Measurements from ENCODE around the gene TMEM250. TPM values are rescaled to one million over a fixed set of nuclear protein-coding genes. Genes with fewer than 3 reads are reported as not detected.
"Not testable (repeated sequence)": the region's sequence is repeated elsewhere in the genome, so short reads cannot be mapped to it uniquely, and the experiment has no call there.

TMEM250 gene
- total RNA-seq, 4 donors from 2014 or later = 52.3 to 62.9 (median 55.1) TPM

GRCh38 chr9:136104916-136105315, 13.8 kb downstream of the TMEM250 start:
- DNase-seq (ENCODE audit: low spot score in 2 of 2) = no peak
- TF ChIP-seq POLR2A (IDR thresholded peaks at IDR 0.05) = no peak
- TF ChIP-seq CTCF (IDR thresholded peaks at IDR 0.05) = no peak
- no peak overlapping the region for H3K4me3 ChIP-seq (ENCODE audit: low read depth, poor library complexity, severe bottlenecking)
- 63 to 70% methylated on average over 6 of the region's 6 CpGs for WGBS, 2 donors
- intact Hi-C loops (cut with DNase I; ENCODE audit: low total_unique reads) = no loop called here

- TF ChIP-seq CTCF (IDR thresholded peaks at IDR 0.05) = no peak
- no peak for TF ChIP-seq POLR2A (IDR thresholded peaks at IDR 0.05)
- H3K4me3 ChIP-seq (ENCODE audit: low read depth, poor library complexity, severe bottlenecking) = no peak overlapping the region
- DNase-seq (ENCODE audit: low spot score in 2 of 2) = no peak
- intact Hi-C loops (cut with DNase I; ENCODE audit: low total_unique reads) = no loop called here
- WGBS, 2 donors = 20 to 54% methylated on average over 1 of the region's 1 CpG
Measured at GRCh38 chr9:136104488-136104800, 14.2 kb downstream of the TMEM250 start.

- DNase-seq (ENCODE audit: low spot score in 2 of 2) = no peak
- intact Hi-C loops (cut with DNase I; ENCODE audit: low total_unique reads) = no loop called here
- H3K4me3 ChIP-seq (ENCODE audit: low read depth, poor library complexity, severe bottlenecking) = no peak overlapping the region
- TF ChIP-seq POLR2A (IDR thresholded peaks at IDR 0.05) (no peak), CTCF (IDR thresholded peaks at IDR 0.05) (no peak)
- 43 to 49% methylated on average over 18 to 32 of the region's 34 CpGs for WGBS, 2 donors
Measured at GRCh38 chr9:136103651-136104487, 14.8 kb downstream of the TMEM250 start.

GRCh38 chr9:136101615-136102074, 17.0 kb downstream of the TMEM250 start:
- DNase-seq (ENCODE audit: low spot score in 2 of 2); intact Hi-C loops (cut with DNase I; ENCODE audit: low total_unique reads); H3K4me3 ChIP-seq (ENCODE audit: low read depth, poor library complexity, severe bottlenecking): not testable (repeated sequence)
- WGBS, 2 donors = 93 to 97% methylated on average over 8 to 15 of the region's 27 CpGs

GRCh38 chr9:136100700-136101614, 17.7 kb downstream of the TMEM250 start:
- TF ChIP-seq POLR2A (IDR thresholded peaks at IDR 0.05) = no peak
- no peak for TF ChIP-seq CTCF (IDR thresholded peaks at IDR 0.05)
- no peak overlapping the region for H3K4me3 ChIP-seq (ENCODE audit: low read depth, poor library complexity, severe bottlenecking)
- WGBS, 2 donors = 69 to 85% methylated on average over 17 to 24 of the region's 30 CpGs
- intact Hi-C loops (cut with DNase I; ENCODE audit: low total_unique reads) = no loop called here
- DNase-seq (ENCODE audit: low spot score in 2 of 2) = no peak

- no peak for DNase-seq (ENCODE audit: low spot score in 2 of 2)
- intact Hi-C loops (cut with DNase I; ENCODE audit: low total_unique reads) = no loop called here
- no peak overlapping the region for H3K4me3 ChIP-seq (ENCODE audit: low read depth, poor library complexity, severe bottlenecking)
- TF ChIP-seq POLR2A (IDR thresholded peaks at IDR 0.05) (no peak), CTCF (IDR thresholded peaks at IDR 0.05) (no peak)
- 56 to 58% methylated on average over 10 to 20 of the region's 25 CpGs for WGBS, 2 donors
Measured at GRCh38 chr9:136099542-136099941, 19.1 kb downstream of the TMEM250 start.
